Activated T-cell treated with anti-CD3 and anti-CD28 coated beads, Interleukin-2, amount 50 U/mL, for 72 hours (primary cell): ENCODE results near the gene ACOD1. TPM values are rescaled to one million over a fixed set of nuclear protein-coding genes. Genes with fewer than 3 reads are reported as not detected.

Experiments
- ATAC-seq, 2 donors: fragments of 150-1000 bp; cut with Tn5 transposase; replicated peaks in 1 of 2; 2 replicates each; pipeline ENCODE4 v1.10.0; 2021; ENCODE audit warnings: moderate library complexity in 2 of 2, mild to moderate bottlenecking in 1 of 2
- DNase-seq, 2 donors: peaks; one replicate each; pipeline ENCODE4 v3.0.0; 2021 to 2022; ENCODE audit warnings: mixed read lengths in 1 of 2
- H3K27ac Mint-ChIP-seq: one replicate; pipeline ENCODE4 v1.8.0; 2022; ENCODE audit warnings: mild to moderate bottlenecking, moderate library complexity, mixed read lengths
- H3K27me3 Mint-ChIP-seq: one replicate; pipeline ENCODE4 v1.8.0; 2022; ENCODE audit warnings: low read depth, mixed read lengths
- H3K36me3 Mint-ChIP-seq, 2 donors: one replicate each; pipeline ENCODE4 v1.8.0; 2022; ENCODE audit warnings: mixed read lengths in 2 of 2, mild to moderate bottlenecking in 1 of 2; ENCODE audit not compliant: insufficient read depth in 2 of 2
- H3K4me1 Mint-ChIP-seq: one replicate; pipeline ENCODE4 v1.8.0; 2022; ENCODE audit warnings: low read depth, mixed read lengths
- H3K4me3 Mint-ChIP-seq, 2 donors: one replicate each; pipeline ENCODE4 v1.8.0; 2022; ENCODE audit warnings: mild to moderate bottlenecking in 2 of 2, mixed read lengths in 2 of 2, moderate library complexity in 2 of 2
- H3K9me3 Mint-ChIP-seq, 2 donors: one replicate each; pipeline ENCODE4 v1.8.0; 2022; ENCODE audit warnings: mixed read lengths in 2 of 2
- total RNA-seq, 2 donors: library from RNA; stranded (reverse); gene quantifications; one replicate each; pipeline ENCODE4 v1.2.3, GENCODE V29; 2022

ACOD1 gene
- total RNA-seq, 2 donors from 2014 or later: not detected

GRCh38 chr13:76976929-76977328, 28.6 kb downstream of the ACOD1 start:
- no peak for ATAC-seq
- Mint-ChIP-seq H3K4me3 (no peak overlapping the region), H3K27me3 (peaks cover 31% of the 10 kb centered on the region)

GRCh38 chr13:76980075-76980718, 31.9 kb downstream of the ACOD1 start:
- Mint-ChIP-seq H3K4me3 (peak overlapping the region; percentile 65 to 82), H3K27me3 (peaks cover 32% of the 10 kb centered on the region), H3K27ac (no peak overlapping the region), H3K36me3 (no peaks in the 10 kb centered on the region), H3K9me3 (no peaks in the 10 kb centered on the region), H3K4me1 (peaks cover 9% of the 10 kb centered on the region)
- ATAC-seq (peak; percentile 100), DNase-seq (peak; percentile 90 to 94)

More at GRCh38 chr13:76976929-76977328, 28.6 kb downstream of the ACOD1 start:
- H3K9me3 Mint-ChIP-seq: no peaks in the 10 kb centered on the region
- H3K27ac Mint-ChIP-seq: no peak overlapping the region
- no peaks in the 10 kb centered on the region for H3K36me3 Mint-ChIP-seq
- DNase-seq: no peak
- H3K4me1 Mint-ChIP-seq: peaks cover 9% of the 10 kb centered on the region

- Mint-ChIP-seq H3K4me1 (peaks cover 4% of the 10 kb centered on the region), H3K9me3 (no peaks in the 10 kb centered on the region), H3K36me3 (no peaks in the 10 kb centered on the region), H3K4me3 (no peak overlapping the region), H3K27ac (no peak overlapping the region), H3K27me3 (peaks cover 40% of the 10 kb centered on the region)
- DNase-seq (no peak), ATAC-seq (no peak)
Observed at GRCh38 chr13:76982061-76982460, 33.8 kb downstream of the ACOD1 start.

- no peak for ATAC-seq
- no peaks in the 10 kb centered on the region for H3K9me3 Mint-ChIP-seq
- no peak for DNase-seq
- H3K4me1 Mint-ChIP-seq: peaks cover 4% of the 10 kb centered on the region
- no peaks in the 10 kb centered on the region for H3K36me3 Mint-ChIP-seq
- H3K4me3 Mint-ChIP-seq: no peak overlapping the region
- H3K27me3 Mint-ChIP-seq: peaks cover 39% of the 10 kb centered on the region
- no peak overlapping the region for H3K27ac Mint-ChIP-seq
Observed at GRCh38 chr13:76983676-76984075, 35.4 kb downstream of the ACOD1 start.

GRCh38 chr13:76991432-76991795, 43.1 kb downstream of the ACOD1 start:
- Mint-ChIP-seq H3K27ac (peak overlapping the region; percentile 96), H3K36me3 (peaks cover 2 to 9% of the 10 kb centered on the region in 2 donors), H3K27me3 (no peaks in the 10 kb centered on the region), H3K9me3 (no peaks in the 10 kb centered on the region), H3K4me3 (peak overlapping the region; percentile 97 to 98), H3K4me1 (peaks cover 32% of the 10 kb centered on the region)
- DNase-seq (peak; percentile 80 to 86), ATAC-seq (peak; percentile 83 to 84)

- H3K4me1 Mint-ChIP-seq: peaks cover 32% of the 10 kb centered on the region
- H3K9me3 Mint-ChIP-seq: no peaks in the 10 kb centered on the region
- ATAC-seq (peak; percentile 89 to 92), DNase-seq (peak; percentile 96)
- H3K4me3 Mint-ChIP-seq: peak within 1 kb of the TSS; percentile 97 to 98
- H3K27ac Mint-ChIP-seq: peak within 1 kb of the TSS; percentile 96
- H3K36me3 Mint-ChIP-seq: peaks cover 2 to 12% of the 10 kb centered on the region in 2 donors
- no peaks in the 10 kb centered on the region for H3K27me3 Mint-ChIP-seq
Observed at GRCh38 chr13:76991796-76992547, 43.7 kb downstream of the ACOD1 start, which contains the start of gene CLN5. TSS of gene CLN5 (plus strand) at chr13:76992081. CDS start at chr13:76992099, 18 bp downstream.

GRCh38 chr13:76992548-76993001, 44.3 kb downstream of the ACOD1 start:
- Mint-ChIP-seq H3K4me1 (peaks cover 32% of the 10 kb centered on the region), H3K27ac (peak overlapping the region; percentile 92), H3K36me3 (peaks cover 2 to 18% of the 10 kb centered on the region in 2 donors), H3K27me3 (no peaks in the 10 kb centered on the region), H3K9me3 (no peaks in the 10 kb centered on the region), H3K4me3 (peak overlapping the region; percentile 97 to 98)
- DNase-seq (peak; percentile 10 to 12), ATAC-seq (no peak)

GRCh38 chr13:76993021-76993420, 44.7 kb downstream of the ACOD1 start:
- Mint-ChIP-seq H3K4me3 (peak overlapping the region; percentile 97 to 98), H3K36me3 (peaks cover 2 to 19% of the 10 kb centered on the region in 2 donors), H3K27ac (peak overlapping the region; percentile 92), H3K4me1 (peaks cover 34% of the 10 kb centered on the region), H3K9me3 (no peaks in the 10 kb centered on the region), H3K27me3 (no peaks in the 10 kb centered on the region)
- DNase-seq (no peak), ATAC-seq (no peak)

GRCh38 chr13:76993473-76993872, 45.2 kb downstream of the ACOD1 start:
- ATAC-seq: no peak
- peaks cover 36% of the 10 kb centered on the region for H3K4me1 Mint-ChIP-seq

GRCh38 chr13:76994281-76994680, 46.0 kb downstream of the ACOD1 start:
- no peaks in the 10 kb centered on the region for H3K27me3 Mint-ChIP-seq
- H3K4me3 Mint-ChIP-seq: peak overlapping the region; percentile 64 to 98
- H3K27ac Mint-ChIP-seq: peak overlapping the region; percentile 3
- H3K4me1 Mint-ChIP-seq: peaks cover 36% of the 10 kb centered on the region
- ATAC-seq (no peak), DNase-seq (no peak)
- H3K9me3 Mint-ChIP-seq: no peaks in the 10 kb centered on the region
- H3K36me3 Mint-ChIP-seq: peaks cover 2 to 19% of the 10 kb centered on the region in 2 donors

More at GRCh38 chr13:76993473-76993872, 45.2 kb downstream of the ACOD1 start:
- peak overlapping the region; percentile 97 to 98 for H3K4me3 Mint-ChIP-seq
- H3K36me3 Mint-ChIP-seq: peaks cover 2 to 19% of the 10 kb centered on the region in 2 donors
- H3K27me3 Mint-ChIP-seq: no peaks in the 10 kb centered on the region
- no peaks in the 10 kb centered on the region for H3K9me3 Mint-ChIP-seq
- H3K27ac Mint-ChIP-seq: peak overlapping the region; percentile 92
- no peak for DNase-seq

GRCh38 chr13:77000475-77000874, 52.2 kb downstream of the ACOD1 start:
- ATAC-seq (no peak), DNase-seq (no peak)
- Mint-ChIP-seq H3K9me3 (no peaks in the 10 kb centered on the region), H3K27me3 (no peaks in the 10 kb centered on the region), H3K27ac (no peak overlapping the region), H3K4me1 (peaks cover 31% of the 10 kb centered on the region), H3K4me3 (no peak overlapping the region), H3K36me3 (peaks cover 0 to 24% of the 10 kb centered on the region in 2 donors)

- H3K27ac Mint-ChIP-seq: peak overlapping the region; percentile 66
- DNase-seq: no peak
- H3K36me3 Mint-ChIP-seq: peaks cover 0 to 18% of the 10 kb centered on the region in 2 donors
- H3K27me3 Mint-ChIP-seq: no peaks in the 10 kb centered on the region
- ATAC-seq: no peak
- H3K4me1 Mint-ChIP-seq: peaks cover 33% of the 10 kb centered on the region
- no peak overlapping the region for H3K4me3 Mint-ChIP-seq
- no peaks in the 10 kb centered on the region for H3K9me3 Mint-ChIP-seq
Observed at GRCh38 chr13:77001540-77001939, 53.2 kb downstream of the ACOD1 start.

GRCh38 chr13:77001963-77002587, 53.8 kb downstream of the ACOD1 start:
- DNase-seq (no peak), ATAC-seq (no peak)
- peaks cover under 1 to 15% of the 10 kb centered on the region in 2 donors for H3K36me3 Mint-ChIP-seq
- H3K4me1 Mint-ChIP-seq: peaks cover 33% of the 10 kb centered on the region
- H3K9me3 Mint-ChIP-seq: no peaks in the 10 kb centered on the region
- H3K27me3 Mint-ChIP-seq: no peaks in the 10 kb centered on the region
- H3K27ac Mint-ChIP-seq: peak overlapping the region; percentile 66
- H3K4me3 Mint-ChIP-seq: no peak overlapping the region
